Activated T-helper 9 cell treated with anti-CD3 and anti-CD28 coated beads, Interleukin-2, amount 50 U/mL, for 16 hours (primary cell): ENCODE data around the gene FLCN.

Experiments used
- DNase-seq: peaks from one replicate; pipeline ENCODE4 v3.0.0-alpha.2; 2020; ENCODE audit warnings: low read depth

Gene FLCN

DNA sequence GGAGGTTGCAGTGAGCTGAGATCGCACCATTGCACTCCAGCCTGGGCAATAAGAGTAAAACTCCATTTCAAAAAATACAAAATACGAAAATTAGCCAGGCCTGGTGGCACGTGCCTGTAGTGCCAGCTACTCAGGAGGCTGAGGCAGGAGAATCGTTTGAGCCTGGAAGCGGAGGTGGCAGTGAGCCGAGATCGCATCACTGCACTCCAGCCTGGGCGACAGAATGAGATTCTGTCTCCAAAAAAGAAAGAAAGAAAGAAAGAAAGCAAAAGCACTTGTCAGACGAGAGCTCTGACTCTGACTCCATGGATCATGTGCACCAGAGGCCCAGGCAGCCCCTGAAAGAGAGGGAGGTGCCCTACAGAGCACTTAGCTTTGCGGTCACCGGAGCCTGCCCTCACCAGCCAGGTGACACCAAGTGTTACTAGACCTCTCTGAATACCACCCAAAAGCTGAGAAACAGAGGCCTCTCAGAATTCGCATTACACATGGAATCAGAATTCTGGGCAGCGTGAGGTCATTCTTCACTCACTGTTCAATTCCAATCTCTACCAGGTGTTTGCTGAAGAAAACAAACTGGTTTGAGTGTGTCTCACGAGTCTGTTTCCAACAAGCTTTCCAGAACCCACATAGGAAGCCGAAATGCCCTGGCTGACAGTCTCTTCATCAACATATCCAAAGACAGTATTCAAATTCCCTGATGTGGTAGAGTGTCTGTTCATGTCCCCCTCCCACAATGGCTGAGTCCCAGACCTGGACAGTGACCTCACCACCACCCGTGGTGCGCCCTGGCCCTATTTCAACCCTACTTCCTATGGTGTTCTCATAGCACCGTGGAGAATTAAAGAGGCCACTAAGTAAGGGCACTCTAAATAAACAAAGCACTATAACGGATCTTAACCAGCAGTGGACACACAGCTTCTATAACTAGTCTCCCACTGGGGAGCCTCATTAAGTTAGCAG lies 1.5 kb downstream of the FLCN start:
- DNase-seq: no peak

- no peak for DNase-seq
Measured at GRCh38 chr17:17232303-17232621, 4.7 kb downstream of the FLCN start.

DNA sequence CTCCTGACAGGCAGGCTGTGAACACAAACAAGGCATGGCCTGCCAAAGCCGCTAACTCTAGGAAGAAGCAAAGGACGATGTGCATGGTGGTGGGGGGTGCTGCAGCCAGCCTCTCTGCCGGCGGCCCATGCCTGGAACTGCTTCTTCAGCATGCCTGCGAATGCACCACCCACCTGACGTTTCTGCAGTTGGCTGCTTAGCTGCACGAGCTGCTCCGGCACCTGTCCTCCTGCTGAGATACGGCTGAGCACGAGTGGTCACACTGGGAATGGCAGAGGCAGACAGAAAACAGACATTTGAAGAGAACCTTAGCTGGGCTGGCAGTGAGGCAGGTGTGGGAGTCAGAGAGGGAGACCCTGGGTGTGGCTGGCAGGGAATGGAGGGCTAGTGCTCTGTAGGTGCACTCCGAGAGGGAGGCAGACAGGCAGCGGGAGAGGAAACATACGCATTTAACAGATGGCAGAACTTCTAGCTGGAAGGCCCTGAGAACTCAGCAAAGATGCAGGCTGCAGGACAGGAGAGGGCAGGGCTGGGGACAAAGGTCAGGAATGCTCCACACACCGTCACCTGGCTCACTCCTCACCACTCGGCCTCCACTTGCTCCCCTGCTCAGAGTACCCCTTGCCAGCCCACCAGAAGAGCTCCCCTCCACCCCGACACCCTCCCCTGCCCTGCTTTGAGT lies 5.2 kb downstream of the FLCN start:
- no peak for DNase-seq

DNA sequence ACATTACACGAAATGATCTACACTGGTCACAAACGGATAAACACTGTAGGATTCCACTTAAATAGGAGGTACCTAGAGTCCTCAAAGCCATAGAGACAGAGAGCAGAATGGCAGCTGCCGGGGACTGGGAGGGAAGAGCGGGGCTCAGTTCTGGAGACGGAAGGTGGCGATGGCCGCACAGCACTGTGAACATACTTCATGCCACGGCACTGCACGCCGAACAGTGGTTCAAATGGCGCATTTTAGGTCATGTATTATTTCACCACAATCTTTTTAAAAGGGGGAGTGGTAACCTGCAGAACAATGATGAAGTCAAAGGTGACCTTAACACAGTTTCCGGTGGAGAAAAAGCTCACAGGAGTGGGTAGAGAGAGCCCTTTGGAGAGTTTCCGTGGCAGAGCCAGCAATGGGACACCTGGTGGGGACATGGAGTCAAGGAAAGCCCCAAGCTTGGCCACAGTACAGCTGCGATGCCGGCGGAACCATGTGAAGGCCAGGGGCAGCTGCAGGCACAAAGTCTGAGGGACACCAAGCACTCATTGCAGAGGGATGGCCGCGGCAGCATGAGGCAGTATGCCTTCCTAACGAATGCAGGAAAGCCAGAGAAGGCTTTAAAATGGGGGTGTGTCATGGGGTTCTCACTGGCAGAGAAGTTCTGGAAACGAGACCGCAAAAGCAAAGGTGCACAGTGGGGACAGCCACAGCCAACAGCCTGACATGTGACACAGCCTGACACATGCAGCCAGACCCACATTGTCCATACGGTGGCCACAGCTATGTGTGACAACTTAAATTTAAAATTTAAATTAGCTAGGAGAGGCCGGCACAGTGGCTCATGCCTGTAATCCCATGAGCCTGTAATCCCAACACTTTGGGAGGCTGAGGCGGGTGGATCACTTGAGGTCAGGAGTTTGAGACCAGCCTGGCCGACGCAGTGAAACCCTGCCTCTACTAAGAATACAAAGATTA lies 7.3 kb downstream of the FLCN start:
- DNase-seq: no peak

DNA sequence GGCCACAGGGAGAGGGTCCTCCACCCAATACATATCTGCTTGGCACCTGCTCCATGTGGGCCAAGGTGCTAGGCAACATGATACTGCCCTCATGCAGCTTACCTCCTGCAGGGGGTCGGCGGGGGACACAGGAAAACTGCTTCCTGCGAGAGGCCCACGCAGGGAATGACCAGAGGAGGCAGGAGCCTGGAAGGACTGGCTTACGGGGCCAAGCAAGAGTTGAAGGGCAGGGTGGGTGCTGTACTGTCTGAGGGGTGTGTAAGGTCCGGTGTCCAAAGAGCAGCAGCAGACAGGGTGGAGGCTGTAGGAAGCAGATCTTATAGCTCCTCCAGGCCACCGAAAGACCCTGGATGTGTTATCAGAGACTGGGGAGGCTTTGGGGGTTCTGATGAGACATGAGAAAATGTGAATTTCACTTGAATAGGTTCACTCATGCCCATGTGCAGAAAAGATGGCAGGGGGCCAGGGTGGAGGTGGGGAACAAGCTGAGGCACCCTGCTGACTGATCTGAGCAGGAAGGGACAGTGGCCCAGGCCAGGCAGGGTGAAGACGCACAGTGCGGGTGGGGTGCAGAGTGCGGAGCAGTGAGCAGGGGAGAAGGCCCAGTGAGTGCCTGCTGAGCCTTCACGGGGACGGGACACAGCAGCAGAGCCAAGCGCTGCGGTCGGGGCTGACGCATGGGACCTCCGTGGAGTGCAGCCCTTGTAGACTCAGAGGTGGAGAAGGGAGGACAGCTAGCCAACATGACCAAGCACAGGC lies 8.3 kb downstream of the FLCN start:
- no peak for DNase-seq

DNA sequence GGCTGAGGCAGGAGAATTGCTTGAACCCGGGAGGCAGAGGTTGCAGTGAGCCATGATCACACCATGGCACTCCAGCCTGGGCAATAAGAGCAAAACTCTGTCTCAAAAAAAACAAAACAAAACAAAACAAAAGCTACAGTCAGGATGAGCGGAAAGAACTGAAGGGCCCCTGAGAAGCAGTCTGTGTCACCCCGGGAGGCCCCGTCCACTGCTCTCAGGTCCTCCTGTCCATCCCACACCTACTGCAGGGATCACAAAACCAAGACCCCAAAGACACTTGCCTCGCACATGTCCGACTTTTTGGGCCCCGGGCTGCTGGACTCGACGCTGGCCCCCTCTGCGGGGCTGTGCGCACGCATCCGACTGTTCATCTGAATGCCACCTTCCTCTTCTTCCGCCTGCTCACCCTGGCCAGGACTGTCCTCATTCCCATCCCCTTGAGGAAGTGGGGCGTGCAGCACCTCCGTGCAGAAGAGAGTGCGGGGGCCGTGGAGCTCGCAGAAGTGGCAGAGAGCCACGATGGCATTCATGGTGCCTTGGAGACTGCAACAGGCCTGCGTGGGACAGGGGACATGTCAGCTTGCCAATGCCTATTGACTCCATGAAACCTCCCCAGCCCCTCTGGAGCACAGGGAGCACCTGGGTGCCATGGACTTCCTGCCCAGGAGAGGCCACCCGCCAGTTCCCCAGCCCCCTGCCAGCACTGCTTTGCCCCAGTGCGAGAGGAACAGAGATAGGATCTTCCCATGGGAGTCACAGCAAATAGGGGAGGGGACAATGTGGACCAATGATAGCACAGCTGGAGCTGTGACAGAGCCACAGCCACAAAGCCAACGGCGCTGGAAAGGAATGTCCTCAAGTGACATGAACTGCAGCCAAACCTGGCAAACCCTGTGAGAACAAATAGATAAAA lies 9.1 kb downstream of the FLCN start:
- no peak for DNase-seq

DNA sequence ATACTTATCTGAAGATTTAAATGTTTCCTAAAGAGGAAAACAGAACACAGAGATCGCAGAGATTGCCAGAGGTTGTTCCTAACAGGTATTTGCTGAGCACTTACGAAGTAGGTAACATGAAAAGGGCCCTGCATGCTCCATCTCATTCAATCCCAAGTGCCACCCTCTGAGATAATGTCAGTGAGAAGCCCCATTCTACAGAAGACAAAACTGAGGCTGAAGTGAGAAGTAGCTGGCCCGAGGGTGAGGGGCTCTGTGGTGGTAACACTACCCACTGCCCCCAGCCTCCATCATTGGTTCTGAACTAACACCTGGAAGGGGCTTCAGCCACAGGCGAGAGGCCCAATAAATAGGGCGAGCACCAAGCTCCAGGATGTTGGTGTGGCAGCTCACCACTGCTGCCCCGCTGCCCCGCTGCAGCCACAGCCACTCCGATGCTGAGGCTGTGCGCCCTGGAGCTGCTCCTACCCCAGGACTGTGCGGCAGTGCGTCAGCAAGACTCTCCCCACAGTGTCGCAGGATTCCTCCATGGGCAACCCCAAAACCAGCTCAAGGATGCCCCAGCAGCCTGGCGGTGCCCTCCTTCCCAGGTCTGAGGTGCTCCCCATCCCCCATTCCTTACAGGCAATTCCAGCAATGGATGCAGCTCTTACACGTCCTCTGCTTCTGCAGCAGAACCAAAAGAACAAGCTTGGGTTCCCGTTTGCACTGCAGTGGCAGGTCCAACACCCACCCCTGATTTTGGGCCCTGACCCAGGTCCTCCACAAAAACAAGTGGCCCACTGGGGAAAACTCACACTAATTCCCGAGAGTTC lies 10.3 kb downstream of the FLCN start:
- no peak for DNase-seq

DNA sequence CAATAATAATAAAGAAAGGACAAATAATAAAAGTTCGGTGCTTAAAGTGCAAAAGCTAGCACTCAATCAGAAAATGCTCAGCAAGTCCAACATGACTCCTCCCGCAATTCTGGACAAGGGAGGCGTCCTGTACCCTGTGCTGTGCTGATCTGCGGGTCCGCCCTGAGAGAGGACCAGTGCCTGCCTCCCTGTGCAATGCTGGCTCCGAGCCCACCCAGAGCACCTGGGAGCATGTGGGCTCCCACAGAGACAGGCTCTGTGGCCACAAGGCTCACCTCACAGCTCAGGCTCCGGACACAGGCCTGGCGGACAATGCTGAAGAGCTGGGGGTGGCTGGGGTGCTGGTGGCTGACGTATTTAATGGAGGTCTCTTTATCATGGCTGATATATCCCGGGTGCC lies 11.1 kb downstream of the FLCN start:
- DNase-seq: no peak

- no peak for DNase-seq
Measured at GRCh38 chr17:17224137-17224536, 12.8 kb downstream of the FLCN start.

- no peak for DNase-seq
Measured at GRCh38 chr17:17223736-17224135, 13.2 kb downstream of the FLCN start.

DNA sequence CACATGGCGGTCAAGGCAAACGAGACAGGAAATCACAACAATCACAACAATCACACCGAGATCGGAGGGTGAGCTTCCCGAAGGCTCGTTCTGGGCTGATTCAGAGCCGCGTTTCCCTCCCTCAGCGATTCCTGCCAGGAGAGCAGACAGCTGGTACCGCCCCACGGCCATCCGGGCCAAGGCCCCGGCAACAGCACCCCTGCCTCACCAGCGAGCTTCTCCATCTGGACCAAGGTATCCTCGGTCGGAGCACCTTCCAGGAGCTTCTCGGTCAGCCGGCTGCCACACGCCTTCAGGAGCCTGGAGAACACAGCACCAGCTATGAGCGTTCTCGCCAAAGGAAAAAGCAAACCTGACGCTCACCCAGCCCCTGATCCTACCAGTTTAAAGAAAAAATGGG lies 15.6 kb downstream of the FLCN start:
- no peak for DNase-seq

DNA sequence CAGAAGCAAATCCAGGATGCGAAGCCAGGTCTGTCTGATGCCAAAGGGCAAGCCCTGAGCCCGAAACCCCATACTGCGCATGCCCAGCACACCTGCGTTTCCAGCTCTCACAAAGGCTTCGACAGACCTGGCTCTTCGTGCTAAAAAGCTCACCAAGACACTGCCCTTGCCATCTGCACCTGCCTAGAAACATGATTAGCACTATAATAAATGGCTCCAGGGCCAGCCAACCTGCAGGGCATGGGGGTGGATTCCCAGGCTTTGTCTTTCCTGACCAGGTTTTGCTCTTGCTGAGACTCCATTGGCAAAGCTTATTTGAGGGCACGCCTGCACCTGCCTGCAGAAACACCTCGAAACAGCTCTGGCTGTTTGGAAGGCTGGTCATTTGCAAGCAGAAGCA lies 16.4 kb downstream of the FLCN start:
- DNase-seq: no peak

- no peak for DNase-seq
Measured at GRCh38 chr17:17217995-17218394, 19.0 kb downstream of the FLCN start.

- DNase-seq: no peak
Measured at GRCh38 chr17:17216776-17217175, 20.2 kb downstream of the FLCN start.

GRCh38 chr17:17216236-17216635 lies 20.7 kb downstream of the FLCN start:
- DNase-seq: no peak

DNA sequence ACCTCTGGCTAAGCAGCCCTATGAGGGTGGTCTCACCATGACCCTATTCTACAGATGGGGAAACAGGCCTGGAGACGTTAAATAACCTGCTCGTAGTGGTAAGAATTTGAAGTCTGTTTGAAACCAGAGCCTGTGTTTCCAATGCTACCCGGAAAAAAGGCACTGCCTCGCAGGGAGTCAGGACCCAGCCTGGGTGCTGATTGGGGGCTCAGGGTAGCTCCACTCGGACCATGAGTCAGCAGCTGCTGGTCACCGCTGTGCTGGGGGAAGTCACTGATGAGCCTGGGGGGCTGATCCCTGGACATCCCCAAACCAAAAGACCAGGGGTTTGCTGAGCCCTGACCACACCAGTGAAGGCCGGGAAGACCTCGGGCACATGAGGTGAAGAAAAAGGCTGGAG lies 21.4 kb downstream of the FLCN start:
- no peak for DNase-seq

GRCh38 chr17:17214646-17215436 lies 22.1 kb downstream of the FLCN start:
- DNase-seq: no peak

GRCh38 chr17:17213775-17214174 lies 23.2 kb downstream of the FLCN start:
- no peak for DNase-seq

GRCh38 chr17:17207998-17208397 lies 29.0 kb downstream of the FLCN start:
- DNase-seq: no peak
